GM06990 (cell line): ENCODE measurements around the gene DDAH1.

Experiments
- DNase-seq: peaks from one replicate; pipeline ENCODE4 v3.0.0-alpha.2; 2011; ENCODE audit not compliant: insufficient read length; ENCODE audit errors: extremely low read depth
- H3K27me3 ChIP-seq: replicated peaks from 2 replicates; pipeline ENCODE4 v1.6.0; 2011; ENCODE audit warnings: low read length; ENCODE audit not compliant: control insufficient read depth, insufficient read depth
- H3K36me3 ChIP-seq: 2 replicates; pipeline ENCODE4 v1.5.1; 2011; ENCODE audit warnings: low read length; ENCODE audit not compliant: control insufficient read depth, insufficient read depth
- H3K4me3 ChIP-seq: replicated peaks from 2 replicates; pipeline ENCODE4 v1.5.1; 2011; ENCODE audit warnings: low read depth, mild to moderate bottlenecking, control low read depth, low read length
- TF ChIP-seq, protein P1 (sequence below): IDR thresholded peaks from 2 replicates; pipeline ENCODE4 v1.5.1; 2011; ENCODE audit warnings: low read length, control low read depth, mild to moderate bottlenecking, inconsistent platforms; ENCODE audit not compliant: insufficient read depth, poor library complexity, severe bottlenecking

Gene DDAH1

DNA sequence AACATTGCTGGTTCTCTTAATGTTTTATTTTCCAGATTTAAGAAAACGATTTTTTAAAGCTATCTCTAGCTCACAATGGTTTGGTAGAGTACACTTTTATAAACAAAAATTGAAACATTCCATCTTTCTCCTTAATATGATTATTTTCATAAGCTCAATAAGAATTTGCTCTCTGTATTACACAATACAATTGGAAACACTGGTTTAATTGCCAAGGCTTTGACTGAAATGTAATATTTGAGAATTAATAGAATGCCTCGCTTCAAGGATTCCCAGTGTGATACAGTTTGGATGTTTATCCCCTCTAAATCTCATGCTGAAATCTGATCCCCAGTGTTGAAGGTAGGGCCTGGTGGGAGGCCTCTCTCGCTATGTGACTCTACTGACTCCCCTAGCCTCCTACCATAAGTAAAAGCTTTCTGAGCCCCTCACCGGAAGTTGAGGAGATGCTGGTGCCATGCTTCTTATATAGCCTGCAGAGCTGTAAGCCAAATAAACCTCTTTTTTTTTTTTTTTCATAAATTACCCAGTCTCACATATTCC lies 67.4 kb downstream of the DDAH1 start:
- no peak for DNase-seq
- TF ChIP-seq, protein P1, sequence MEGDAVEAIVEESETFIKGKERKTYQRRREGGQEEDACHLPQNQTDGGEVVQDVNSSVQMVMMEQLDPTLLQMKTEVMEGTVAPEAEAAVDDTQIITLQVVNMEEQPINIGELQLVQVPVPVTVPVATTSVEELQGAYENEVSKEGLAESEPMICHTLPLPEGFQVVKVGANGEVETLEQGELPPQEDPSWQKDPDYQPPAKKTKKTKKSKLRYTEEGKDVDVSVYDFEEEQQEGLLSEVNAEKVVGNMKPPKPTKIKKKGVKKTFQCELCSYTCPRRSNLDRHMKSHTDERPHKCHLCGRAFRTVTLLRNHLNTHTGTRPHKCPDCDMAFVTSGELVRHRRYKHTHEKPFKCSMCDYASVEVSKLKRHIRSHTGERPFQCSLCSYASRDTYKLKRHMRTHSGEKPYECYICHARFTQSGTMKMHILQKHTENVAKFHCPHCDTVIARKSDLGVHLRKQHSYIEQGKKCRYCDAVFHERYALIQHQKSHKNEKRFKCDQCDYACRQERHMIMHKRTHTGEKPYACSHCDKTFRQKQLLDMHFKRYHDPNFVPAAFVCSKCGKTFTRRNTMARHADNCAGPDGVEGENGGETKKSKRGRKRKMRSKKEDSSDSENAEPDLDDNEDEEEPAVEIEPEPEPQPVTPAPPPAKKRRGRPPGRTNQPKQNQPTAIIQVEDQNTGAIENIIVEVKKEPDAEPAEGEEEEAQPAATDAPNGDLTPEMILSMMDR: no peak
- H3K4me3 ChIP-seq: no peak overlapping the region
- H3K36me3 ChIP-seq: no peaks in the 10 kb centered on the region
- H3K27me3 ChIP-seq: no peaks in the 10 kb centered on the region

DNA sequence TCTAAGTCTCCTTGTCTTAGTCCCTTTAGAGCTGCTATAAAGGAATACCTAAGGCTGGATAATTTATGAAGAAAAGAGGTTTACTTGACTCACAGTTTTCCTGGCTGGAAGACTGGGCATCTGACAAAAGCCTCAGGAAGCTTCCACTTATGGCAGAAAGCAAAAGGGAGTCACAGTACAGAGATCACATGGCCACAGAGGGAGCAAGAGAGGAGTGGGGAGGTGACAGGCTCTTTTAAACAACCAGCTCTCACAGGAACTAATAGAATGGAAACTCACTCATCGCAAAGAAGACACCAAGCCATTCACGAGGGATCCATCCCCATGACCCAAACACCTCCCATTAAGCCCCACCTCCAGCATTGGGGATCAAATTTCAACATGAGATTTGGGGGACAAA lies 68.8 kb downstream of the DDAH1 start:
- no peaks in the 10 kb centered on the region for H3K27me3 ChIP-seq
- no peak for DNase-seq
- TF ChIP-seq, protein P1: no peak
- H3K4me3 ChIP-seq: no peak overlapping the region
- H3K36me3 ChIP-seq: no peaks in the 10 kb centered on the region

DNA sequence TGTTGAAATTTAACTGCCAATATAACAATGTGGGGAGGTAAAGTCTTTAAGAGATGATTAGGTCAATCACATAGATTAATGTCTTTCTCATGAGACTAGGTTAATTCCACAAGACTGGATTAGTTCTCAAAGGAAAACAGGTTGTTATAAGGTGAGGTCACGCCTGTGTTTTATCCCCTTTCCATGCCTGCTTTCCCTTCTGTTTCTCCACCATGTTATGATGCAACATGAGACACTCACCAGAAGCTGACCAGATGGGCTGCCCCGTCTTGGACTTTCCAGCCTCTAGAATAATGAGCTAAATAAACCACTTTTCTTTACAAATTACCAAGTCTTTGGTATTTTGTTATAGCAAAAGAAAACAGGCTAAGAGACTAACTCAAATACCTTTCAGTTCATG lies 70.8 kb downstream of the DDAH1 start:
- Histone ChIP-seq H3K27me3 (no peaks in the 10 kb centered on the region), H3K36me3 (no peaks in the 10 kb centered on the region), H3K4me3 (no peak overlapping the region)
- no peak for DNase-seq
- TF ChIP-seq, protein P1: no peak

DNA sequence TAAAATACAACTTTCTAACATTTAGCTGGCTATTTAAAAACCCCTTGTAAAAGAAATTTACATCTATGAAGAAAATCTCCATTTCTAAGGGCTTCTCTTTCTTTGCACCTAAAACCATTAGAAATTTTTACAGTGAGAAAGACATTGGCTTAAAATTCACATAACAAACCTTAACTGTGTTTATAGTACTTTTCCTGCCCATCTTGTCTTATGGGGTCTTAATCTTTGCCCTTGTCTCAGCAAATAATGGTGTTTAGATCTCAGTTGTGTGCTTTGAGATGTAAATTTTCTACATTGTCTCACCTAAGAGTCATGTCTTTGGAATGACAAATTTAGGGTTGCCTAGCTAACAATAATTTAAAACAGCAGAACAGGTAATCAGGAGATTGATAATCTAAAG lies 71.5 kb downstream of the DDAH1 start:
- TF ChIP-seq, protein P1: no peak
- H3K36me3 ChIP-seq: no peaks in the 10 kb centered on the region
- H3K4me3 ChIP-seq: no peak overlapping the region
- H3K27me3 ChIP-seq: no peaks in the 10 kb centered on the region
- DNase-seq: no peak

DNA sequence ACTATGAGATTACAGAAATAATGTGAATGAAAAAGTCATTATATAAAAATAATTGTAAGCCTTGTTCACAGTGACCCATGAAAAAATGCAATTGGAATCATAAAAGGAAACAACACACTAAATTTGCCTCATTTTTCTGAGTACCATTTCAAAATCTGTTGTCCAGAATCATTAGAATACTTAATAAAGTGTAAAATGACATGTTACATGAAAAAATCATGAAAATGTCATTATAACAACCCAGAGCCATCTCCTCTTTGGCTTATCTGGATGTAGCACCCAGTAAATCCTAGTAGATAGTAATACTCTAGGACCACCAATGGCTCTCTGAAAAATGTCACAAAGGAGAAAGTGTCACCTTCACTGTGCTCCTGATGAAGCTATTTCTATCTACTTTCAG lies 76.5 kb downstream of the DDAH1 start:
- DNase-seq: no peak
- H3K27me3 ChIP-seq: no peaks in the 10 kb centered on the region
- H3K36me3 ChIP-seq: no peaks in the 10 kb centered on the region
- TF ChIP-seq, protein P1: no peak
- H3K4me3 ChIP-seq: no peak overlapping the region

DNA sequence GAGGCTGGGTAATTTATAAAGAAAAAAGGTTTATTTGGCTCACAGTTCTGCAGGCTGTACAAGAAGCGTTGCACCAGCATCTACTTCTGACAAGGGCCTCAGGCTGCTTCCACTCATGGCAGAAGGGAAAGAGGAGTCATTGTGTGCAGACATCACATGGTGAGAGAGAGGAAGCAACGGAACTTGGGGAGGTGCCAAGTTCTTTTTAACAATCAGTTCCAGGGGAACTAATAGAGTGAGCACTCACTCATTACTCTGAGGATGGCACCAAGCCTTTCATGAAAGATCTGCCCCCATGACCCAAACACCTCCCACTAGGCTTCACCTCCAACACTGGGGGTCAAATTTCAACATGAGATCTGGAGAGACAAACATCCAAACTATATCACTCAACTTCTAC lies 77.2 kb downstream of the DDAH1 start:
- no peak for DNase-seq
- TF ChIP-seq, protein P1: no peak
- no peaks in the 10 kb centered on the region for H3K36me3 ChIP-seq
- H3K4me3 ChIP-seq: no peak overlapping the region
- no peaks in the 10 kb centered on the region for H3K27me3 ChIP-seq
